Retinal pigment epithelial cell (primary cell): ENCODE measurements around the gene MRPL17.
"Not testable (repeated sequence)": the region's sequence is repeated elsewhere in the genome, so short reads cannot be mapped to it uniquely, and the experiment has no call there.

Source experiments
- DNase-seq: peaks from one replicate; pipeline ENCODE4 v3.0.0-alpha.2; 2010; ENCODE audit warnings: low read depth
- H3K4me3 ChIP-seq: 2 replicates; pipeline ENCODE4 v1.5.1; 2011; ENCODE audit warnings: mild to moderate bottlenecking, low read length, control low read depth, moderate library complexity
- TF ChIP-seq, protein P1 (sequence below): conservative IDR thresholded peaks from 2 replicates; pipeline ENCODE4 v1.5.1; 2011; ENCODE audit warnings: low read depth, low read length, control low read depth, inconsistent platforms

MRPL17 gene

DNA sequence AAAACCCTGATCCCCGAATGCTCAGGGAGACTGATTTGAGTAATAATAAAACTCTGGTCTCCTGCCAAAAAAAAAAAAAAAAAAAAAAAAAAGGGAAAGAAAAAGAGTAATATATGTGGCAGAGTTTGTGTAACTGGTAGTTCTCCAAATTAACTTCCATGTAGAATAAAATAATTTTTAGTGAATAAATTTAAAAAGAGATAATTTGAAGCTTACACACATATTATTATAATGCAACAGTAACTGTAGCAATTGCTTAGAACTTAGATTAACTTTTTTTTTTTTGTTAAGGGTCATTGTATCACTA lies 11.0 kb upstream of the MRPL17 start:
- H3K4me3 ChIP-seq = no peak overlapping the region
- no peak for DNase-seq
- TF ChIP-seq, protein P1, sequence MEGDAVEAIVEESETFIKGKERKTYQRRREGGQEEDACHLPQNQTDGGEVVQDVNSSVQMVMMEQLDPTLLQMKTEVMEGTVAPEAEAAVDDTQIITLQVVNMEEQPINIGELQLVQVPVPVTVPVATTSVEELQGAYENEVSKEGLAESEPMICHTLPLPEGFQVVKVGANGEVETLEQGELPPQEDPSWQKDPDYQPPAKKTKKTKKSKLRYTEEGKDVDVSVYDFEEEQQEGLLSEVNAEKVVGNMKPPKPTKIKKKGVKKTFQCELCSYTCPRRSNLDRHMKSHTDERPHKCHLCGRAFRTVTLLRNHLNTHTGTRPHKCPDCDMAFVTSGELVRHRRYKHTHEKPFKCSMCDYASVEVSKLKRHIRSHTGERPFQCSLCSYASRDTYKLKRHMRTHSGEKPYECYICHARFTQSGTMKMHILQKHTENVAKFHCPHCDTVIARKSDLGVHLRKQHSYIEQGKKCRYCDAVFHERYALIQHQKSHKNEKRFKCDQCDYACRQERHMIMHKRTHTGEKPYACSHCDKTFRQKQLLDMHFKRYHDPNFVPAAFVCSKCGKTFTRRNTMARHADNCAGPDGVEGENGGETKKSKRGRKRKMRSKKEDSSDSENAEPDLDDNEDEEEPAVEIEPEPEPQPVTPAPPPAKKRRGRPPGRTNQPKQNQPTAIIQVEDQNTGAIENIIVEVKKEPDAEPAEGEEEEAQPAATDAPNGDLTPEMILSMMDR = no peak

DNA sequence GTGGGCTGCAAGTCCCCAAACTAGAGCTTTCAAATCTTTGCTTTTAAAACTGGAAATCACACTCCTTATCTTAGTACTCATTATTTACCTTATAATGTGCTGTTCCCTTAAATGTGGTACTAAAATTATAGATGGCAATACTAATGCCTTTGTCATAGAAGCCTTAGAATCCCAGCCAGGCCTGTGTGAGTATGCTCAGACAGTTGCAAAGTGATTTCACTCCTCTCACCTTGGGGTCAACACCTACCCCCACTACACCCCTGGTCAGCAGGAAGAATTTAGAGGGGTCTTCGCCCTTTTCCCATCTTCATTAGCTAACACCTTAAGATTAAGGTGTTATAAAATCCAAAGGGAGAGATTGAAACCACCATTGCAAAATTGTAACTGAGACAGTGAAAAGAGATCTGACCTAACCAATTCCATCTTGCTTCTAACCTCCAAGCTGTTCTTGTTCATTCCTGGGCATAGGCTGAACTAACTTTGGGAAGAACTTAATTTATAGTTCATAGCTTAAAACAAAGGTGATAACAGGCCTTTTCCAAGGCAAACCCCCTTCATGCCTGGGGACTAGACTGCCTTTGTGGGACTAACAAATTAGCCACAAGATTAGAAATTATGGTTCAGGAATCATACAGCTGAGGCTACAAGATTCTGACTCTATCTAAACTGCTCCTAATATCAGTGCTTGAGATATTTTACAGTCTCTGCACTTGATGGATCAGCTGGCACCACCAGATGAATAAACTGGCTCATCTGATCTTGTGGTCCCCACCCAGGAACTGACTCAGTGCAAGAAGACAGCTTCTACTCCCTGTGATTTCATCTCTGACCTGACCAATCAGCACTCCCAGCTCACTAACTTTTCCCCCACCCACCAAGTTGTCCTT lies 10.4 kb upstream of the MRPL17 start:
- no peak overlapping the region for H3K4me3 ChIP-seq
- TF ChIP-seq, protein P1 = no peak
- DNase-seq = peak; percentile 54

DNA sequence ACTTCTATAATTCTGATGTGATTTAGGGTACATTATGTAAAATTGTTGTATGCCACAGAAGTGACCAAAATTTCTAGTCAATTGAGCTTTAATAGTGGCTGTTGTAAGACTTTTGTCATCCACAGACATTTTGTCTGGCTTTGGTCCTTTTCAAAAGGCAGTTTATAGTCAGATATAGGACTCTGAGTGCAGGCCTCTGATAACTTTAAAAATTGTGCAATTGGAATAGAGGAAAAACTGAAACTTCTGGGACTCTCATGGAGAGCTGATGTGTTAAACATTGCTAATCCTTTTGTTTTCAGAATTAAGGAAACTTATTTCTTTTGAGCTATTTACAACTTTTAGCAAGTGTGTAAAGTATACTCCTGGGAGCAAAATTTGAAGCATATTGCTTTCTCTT lies 9.0 kb upstream of the MRPL17 start:
- TF ChIP-seq, protein P1 = no peak
- DNase-seq = no peak
- no peak overlapping the region for H3K4me3 ChIP-seq

DNA sequence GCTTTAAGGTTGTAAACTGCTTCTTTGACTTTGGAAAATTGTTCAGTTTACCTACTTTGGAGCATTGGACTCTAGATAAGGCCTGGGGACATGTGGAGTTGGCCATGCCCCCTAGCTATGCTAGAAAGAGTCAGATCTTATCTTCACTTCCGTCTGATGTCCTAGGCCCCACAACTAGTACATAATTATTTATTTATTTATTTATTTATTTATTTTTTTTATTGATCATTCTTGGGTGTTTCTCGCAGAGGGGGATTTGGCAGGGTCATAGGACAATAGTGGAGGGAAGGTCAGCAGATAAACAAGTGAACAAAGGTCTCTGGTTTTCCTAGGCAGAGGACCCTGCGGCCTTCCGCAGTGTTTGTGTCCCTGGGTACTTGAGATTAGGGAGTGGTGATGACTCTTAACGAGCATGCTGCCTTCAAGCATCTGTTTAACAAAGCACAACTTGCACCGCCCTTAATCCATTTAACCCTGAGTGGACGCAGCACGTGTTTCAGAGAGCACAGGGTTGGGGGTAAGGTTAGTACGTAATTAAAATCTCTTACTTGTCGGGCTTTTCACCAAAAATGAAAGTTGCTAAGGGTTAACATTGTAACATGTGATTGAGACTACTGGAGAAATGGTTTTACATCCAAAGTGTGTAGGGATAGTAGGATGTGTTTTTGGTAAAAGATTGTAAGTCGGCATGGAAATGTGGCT lies 7.4 kb upstream of the MRPL17 start:
- not testable (repeated sequence) for H3K4me3 ChIP-seq, DNase-seq

DNA sequence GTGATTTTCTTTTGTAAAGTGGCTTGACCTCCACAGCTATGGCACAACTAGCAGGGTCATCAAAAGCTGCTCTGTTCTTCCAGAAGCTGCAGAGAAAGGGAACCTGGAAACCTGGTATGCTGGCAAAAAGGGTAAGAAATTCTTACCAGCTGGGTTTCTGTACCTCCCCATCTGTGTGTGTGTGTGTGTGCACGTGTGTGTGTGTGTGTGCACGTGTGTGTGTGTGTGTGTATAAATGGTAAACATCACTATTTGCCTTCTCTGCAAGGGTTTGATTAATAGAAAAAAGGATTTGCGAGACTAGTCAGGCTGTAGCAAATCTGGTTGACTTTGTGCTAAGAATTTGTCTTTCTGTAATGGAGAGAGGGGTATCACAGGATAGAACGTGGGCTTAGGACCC lies 4.7 kb upstream of the MRPL17 start:
- TF ChIP-seq, protein P1 = no peak
- no peak overlapping the region for H3K4me3 ChIP-seq
- DNase-seq = no peak

DNA sequence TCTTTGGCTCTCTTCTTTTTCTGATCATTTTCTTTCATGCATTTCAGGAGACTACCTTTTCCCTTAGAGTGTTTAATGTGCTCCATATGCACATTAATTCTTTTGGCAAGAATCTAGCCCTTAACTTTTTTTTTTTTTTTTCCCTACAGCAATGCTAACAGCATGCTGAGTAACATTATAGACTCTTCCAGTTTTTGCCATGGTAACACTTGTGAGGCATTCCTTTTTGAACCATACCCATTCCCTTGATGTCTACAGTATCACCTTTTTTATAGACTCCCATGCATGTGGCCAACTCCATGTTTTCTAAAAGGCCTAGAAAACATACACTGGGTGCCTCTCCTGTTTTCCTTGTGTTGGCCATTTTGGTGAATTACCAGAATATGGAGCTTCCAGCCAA lies 2.9 kb upstream of the MRPL17 start:
- no peak for DNase-seq
- no peak overlapping the region for H3K4me3 ChIP-seq
- TF ChIP-seq, protein P1 = no peak

DNA sequence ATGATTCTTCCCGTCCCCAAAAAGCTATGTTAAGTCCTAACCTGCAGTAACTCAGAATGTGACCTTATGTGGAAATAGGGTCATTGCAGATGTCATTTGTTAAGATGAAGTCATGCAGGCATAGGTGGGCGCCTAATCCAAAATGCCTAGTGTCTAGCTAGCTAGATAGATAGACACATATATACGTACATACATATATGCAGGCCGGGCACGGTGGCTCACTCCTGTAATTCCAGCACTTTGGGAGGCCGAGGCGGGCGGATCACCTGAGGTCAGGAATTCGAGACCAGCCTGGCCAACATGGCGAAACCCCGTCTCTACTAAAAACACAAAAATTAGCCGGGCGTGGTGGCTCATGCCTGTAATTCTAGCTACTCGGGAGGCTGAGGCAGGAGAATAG lies 928 bp upstream of the MRPL17 start:
- peak overlapping the region; percentile 66 for H3K4me3 ChIP-seq
- DNase-seq = not testable (repeated sequence)

DNA sequence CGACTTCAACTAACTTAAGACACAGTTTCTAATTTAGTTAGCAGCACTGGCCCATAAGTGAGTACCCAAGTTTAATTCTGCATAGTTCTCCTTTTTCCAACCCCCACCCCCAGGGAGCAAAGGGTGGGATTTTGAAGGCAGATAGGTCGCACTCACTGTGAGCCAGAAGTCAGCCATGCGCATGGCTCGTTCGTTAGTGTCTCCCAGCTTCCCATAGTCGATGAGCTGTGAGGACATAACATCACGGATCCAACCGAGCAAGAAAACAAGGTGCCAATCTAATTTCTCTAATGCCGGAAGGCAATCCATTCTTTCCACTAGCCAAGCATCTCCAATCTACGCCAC lies 577 bp downstream of the MRPL17 start:
- peak overlapping the region; percentile 97 for H3K4me3 ChIP-seq
- DNase-seq = no peak
- TF ChIP-seq, protein P1 = no peak
